ENCODE results near the gene OBP2B. TPM values are rescaled to one million over a fixed set of nuclear protein-coding genes. Genes with fewer than 3 reads are reported as not detected.

OBP2B gene
- total RNA-seq, 1 experiment from 2014 or later: not detected

DNA sequence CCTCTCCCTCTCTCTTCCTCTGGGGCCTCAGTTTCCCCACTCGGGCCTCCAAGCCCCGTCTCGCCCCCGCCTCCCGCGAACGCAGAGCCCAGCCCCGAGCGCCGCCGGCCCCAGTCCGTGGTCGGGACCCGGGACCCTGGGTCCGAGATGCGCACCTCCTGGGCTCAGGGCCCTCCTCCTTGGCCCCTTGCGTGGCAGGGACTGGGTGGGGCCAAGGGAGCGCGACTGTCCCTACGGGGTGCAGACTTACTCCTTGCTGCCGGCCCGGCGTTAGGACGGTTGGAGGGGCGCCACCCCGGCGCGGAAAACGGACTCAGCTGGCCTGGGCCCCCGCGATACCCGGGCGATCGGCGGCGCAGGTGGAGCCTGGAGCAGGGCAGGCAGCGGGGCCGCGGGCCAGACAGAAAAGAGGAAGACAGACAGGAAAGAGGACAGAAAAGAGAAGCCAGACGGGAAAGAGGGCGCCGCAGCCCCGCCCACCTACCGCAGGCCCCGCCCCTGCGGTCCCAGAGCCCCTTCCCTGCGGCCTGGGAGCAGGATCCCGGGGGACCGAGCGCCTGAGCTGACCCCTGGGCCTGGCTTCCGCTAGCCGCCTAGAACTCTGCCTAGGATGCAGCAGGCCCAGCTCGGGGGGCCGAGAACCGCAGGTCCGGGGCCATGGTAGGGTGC lies 45.4 kb downstream of the OBP2B start, which contains the start of gene GBGT1:
GBGT1 (minus strand) TSS at position 411 of the 669 bp plus-strand sequence. CDS start 1,502 bp downstream, outside the sequence.
- Histone ChIP-seq H3K9me3 (replicated peaks) (no peaks in the 10 kb centered on the region), H3K4me3 (peak within 1 kb of the TSS; percentile 46), H3K4me1 (no peaks in the 10 kb centered on the region), H3K27ac (no peak within 1 kb of the TSS), H3K27me3 (peaks cover 15% of the 10 kb centered on the region), H3K36me3 (no peaks in the 10 kb centered on the region)
- DNase-seq: peak; percentile 58 to 70

- Histone ChIP-seq H3K4me1 (no peaks in the 10 kb centered on the region), H3K36me3 (no peaks in the 10 kb centered on the region), H3K27ac (no peak overlapping the region), H3K27me3 (peaks cover 18% of the 10 kb centered on the region), H3K4me3 (no peak overlapping the region; the same call in 1 of the 2 replicates), H3K9me3 (replicated peaks) (no peaks in the 10 kb centered on the region)
- no peak for DNase-seq
These were observed 46.1 kb downstream of the OBP2B start for GRCh38 chr9:133162861-133163503.

DNA sequence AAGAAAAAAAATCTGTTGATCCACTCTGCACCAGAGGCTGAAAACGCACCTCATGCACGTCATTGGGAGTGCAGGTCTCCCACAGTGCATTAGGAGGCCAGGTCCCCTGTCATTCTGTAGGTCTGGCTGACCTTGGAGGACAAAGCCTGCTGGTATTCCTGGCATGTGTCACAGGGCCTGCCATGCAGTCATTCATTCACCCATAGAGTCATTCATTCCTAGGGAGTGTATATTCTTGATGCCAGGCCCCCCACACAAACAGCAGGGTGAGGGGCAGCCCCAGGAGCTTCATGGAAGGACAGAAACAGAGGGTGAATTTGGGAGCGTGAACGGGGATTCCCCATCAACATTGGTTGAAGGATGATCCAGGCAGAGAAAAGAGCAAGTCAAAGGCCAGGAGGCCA lies 47.5 kb downstream of the OBP2B start:
- Histone ChIP-seq H3K27ac (no peak overlapping the region), H3K36me3 (no peaks in the 10 kb centered on the region), H3K27me3 (peaks cover 18% of the 10 kb centered on the region), H3K4me1 (no peaks in the 10 kb centered on the region), H3K4me3 (no peak overlapping the region), H3K9me3 (replicated peaks) (no peaks in the 10 kb centered on the region)
- DNase-seq: no peak

- no peaks in the 10 kb centered on the region for H3K9me3 ChIP-seq (replicated peaks)
- no peak overlapping the region for H3K4me3 ChIP-seq
- no peaks in the 10 kb centered on the region for H3K36me3 ChIP-seq
- H3K27ac ChIP-seq: no peak overlapping the region
- peaks cover 15% of the 10 kb centered on the region for H3K27me3 ChIP-seq
- peak; percentile 62 to 77 for DNase-seq
- H3K4me1 ChIP-seq: no peaks in the 10 kb centered on the region
These were observed 48.1 kb downstream of the OBP2B start for GRCh38 chr9:133160742-133161546.

DNA sequence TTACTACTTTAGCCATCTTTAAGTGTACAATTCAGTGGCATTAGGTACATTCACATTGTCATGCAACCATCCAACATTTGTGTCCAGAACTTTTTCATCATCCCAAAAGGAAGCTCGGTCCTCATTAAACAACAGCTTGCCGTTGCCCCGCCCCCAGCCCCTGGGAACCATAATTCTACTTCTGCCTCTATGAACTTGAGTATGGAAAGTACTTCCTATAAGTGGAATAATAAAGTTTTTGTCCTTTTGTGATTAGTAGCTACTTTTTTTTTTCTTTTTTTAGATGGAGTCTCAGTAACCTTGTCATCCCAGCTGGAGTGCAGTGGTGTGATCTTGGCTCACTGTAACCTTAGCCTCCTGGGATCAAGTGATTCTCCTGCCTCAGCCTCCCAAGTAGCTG lies 50.4 kb downstream of the OBP2B start:
- DNase-seq: no peak
- Histone ChIP-seq H3K27ac (no peak overlapping the region), H3K4me3 (no peak overlapping the region), H3K4me1 (no peaks in the 10 kb centered on the region), H3K9me3 (replicated peaks) (no peaks in the 10 kb centered on the region), H3K27me3 (peaks cover 11% of the 10 kb centered on the region; the same call in 1 of the 2 replicates), H3K36me3 (no peaks in the 10 kb centered on the region)

Other genes starting within 250 kb of the OBP2B start
- gene GFI1B, start 230.6 kb downstream of the OBP2B start, total RNA-seq (2014; rRNA removed; shearing (Covaris generic)): 0.13 and 0.53 TPM in 2 replicates
- gene GTF3C5, start 178.3 kb downstream of the OBP2B start, total RNA-seq (2014; rRNA removed; shearing (Covaris generic)): 87.6 and 89.5 TPM in 2 replicates
- 0.53 and 0.71 TPM in 2 replicates for gene CEL, start 147.3 kb downstream of the OBP2B start, total RNA-seq (2014; rRNA removed; shearing (Covaris generic))
- 21.5 and 26.9 TPM in 2 replicates for gene RALGDS, start 88.0 kb downstream of the OBP2B start, total RNA-seq (2014; rRNA removed; shearing (Covaris generic))
- gene GBGT1, start 45.3 kb downstream of the OBP2B start, total RNA-seq (2014; rRNA removed; shearing (Covaris generic)): 1.2 TPM in 2 replicates
- gene ABO, start 66.0 kb upstream of the OBP2B start, total RNA-seq (2014; rRNA removed; shearing (Covaris generic)): not detected in 2 replicates
- gene SURF6, start 126.9 kb upstream of the OBP2B start, total RNA-seq (2014; rRNA removed; shearing (Covaris generic)): 27.8 and 29.2 TPM in 2 replicates
- gene MED22, start 138.9 kb upstream of the OBP2B start, total RNA-seq (2014; rRNA removed; shearing (Covaris generic)): 60.2 and 71.8 TPM in 2 replicates
- gene RPL7A, start 139.0 kb upstream of the OBP2B start, total RNA-seq (2014; rRNA removed; shearing (Covaris generic)): 3,575 and 3,860 TPM in 2 replicates
- 19.0 and 19.3 TPM in 2 replicates for gene SURF1, start 147.2 kb upstream of the OBP2B start, total RNA-seq (2014; rRNA removed; shearing (Covaris generic))
- 34.7 and 36.2 TPM in 2 replicates for gene SURF2, start 147.3 kb upstream of the OBP2B start, total RNA-seq (2014; rRNA removed; shearing (Covaris generic))
- gene SURF4, start 166.8 kb upstream of the OBP2B start, total RNA-seq (2014; rRNA removed; shearing (Covaris generic)): 232 and 233 TPM in 2 replicates
- 1.7 and 1.8 TPM in 2 replicates for gene STKLD1, start 167.1 kb upstream of the OBP2B start, total RNA-seq (2014; rRNA removed; shearing (Covaris generic))
- 39.5 and 41.0 TPM in 2 replicates for gene REXO4, start 208.8 kb upstream of the OBP2B start, total RNA-seq (2014; rRNA removed; shearing (Covaris generic))
- 0.42 and 0.43 TPM in 2 replicates for gene ADAMTS13, start 213.1 kb upstream of the OBP2B start, total RNA-seq (2014; rRNA removed; shearing (Covaris generic))